Thyroid gland (tissue), 4 donors: ENCODE measurements around the gene EDIL3.

Source experiments
- CTCF ChIP-seq, 6 experiments: fragments of 200-600 bp in 3 of 6; fragments of 450-650 bp in 3 of 6; sonication (generic) in 3 of 6; IDR thresholded peaks; one replicate each; pipeline ENCODE4 v1.5.1; 2016 to 2019; ENCODE audit warnings: antibody characterized with exemption in 6 of 6, mild to moderate bottlenecking in 2 of 6, inconsistent platforms in 1 of 6, moderate library complexity in 1 of 6
- POLR2A ChIP-seq, 2 donors: fragments of 450-650 bp; IDR thresholded peaks; one replicate each; pipeline ENCODE4 v1.6.1; 2017; ENCODE audit warnings: antibody characterized with exemption in 2 of 2, mild to moderate bottlenecking in 2 of 2, moderate library complexity in 1 of 2

- TF ChIP-seq POLR2A (IDR thresholded peaks at IDR 0.05) (no peak), CTCF (IDR thresholded peaks at IDR 0.05) (no peak)
Observed at GRCh38 chr5:83972909-83973308, 411.8 kb downstream of the EDIL3 start.
